Body of pancreas (tissue), 4 donors: Measurements from ENCODE around the gene ZNF213. TPM values are rescaled to one million over a fixed set of nuclear protein-coding genes. Genes with fewer than 3 reads are reported as not detected.
"Not testable (repeated sequence)": the region's sequence is repeated elsewhere in the genome, so short reads cannot be mapped to it uniquely, and the experiment has no call there.

Experiments used
- ATAC-seq: fragments of 150-250 bp; one replicate; pipeline ENCODE4 v1.9.1; 2016
- DNase-seq, 4 donors: peaks; one replicate each; pipeline ENCODE4 v3.0.0-alpha.2; 2019
- H3K27ac ChIP-seq, 4 donors: fragments of 200-600 bp; sonication (generic); 1 replicate in 3 of 4; 2 replicates in 1 of 4; pipeline versions ENCODE4 v1.5.1 to v1.6.1; 2016 to 2019; ENCODE audit warnings: mild to moderate bottlenecking in 1 of 4, mixed read lengths in 1 of 4, moderate library complexity in 1 of 4
- H3K27me3 ChIP-seq, 2 donors: fragments of 200-600 bp; sonication (generic); one replicate each; pipeline ENCODE4 v1.6.0; 2016; ENCODE audit warnings: mild to moderate bottlenecking in 1 of 2
- H3K36me3 ChIP-seq, 2 donors: fragments of 200-600 bp; sonication (generic); replicated peaks in 1 of 2; 2 replicates each; pipeline ENCODE4 v1.5.1; 2016; ENCODE audit warnings: low read depth in 2 of 2; ENCODE audit not compliant: insufficient read depth in 1 of 2
- H3K4me1 ChIP-seq: fragments of 200-600 bp; sonication (generic); one replicate; pipeline ENCODE4 v1.6.0; 2016
- H3K4me3 ChIP-seq, 2 donors: fragments of 200-600 bp; sonication (generic); 1 replicate in 1 of 2; 2 replicates in 1 of 2; pipeline ENCODE4 v1.5.1; 2016 to 2019
- H3K9me3 ChIP-seq, 3 donors: fragments of 200-600 bp; sonication (generic); 1 replicate in 2 of 3; 2 replicates in 1 of 3; pipeline ENCODE4 v1.5.1; 2016
- CTCF ChIP-seq, 7 experiments: fragments of 450-650 bp in 4 of 7; fragments of 200-600 bp in 3 of 7; sonication (generic) in 3 of 7; IDR thresholded peaks; one replicate each; pipeline ENCODE4 v1.5.1; 2016 to 2019; ENCODE audit warnings: antibody characterized with exemption in 7 of 7
- POLR2A ChIP-seq, 3 donors: fragments of 450-650 bp; IDR thresholded peaks; one replicate each; pipeline ENCODE4 v1.6.1; 2016; ENCODE audit warnings: antibody characterized with exemption in 3 of 3, mild to moderate bottlenecking in 2 of 3
- WGBS, 2 donors: methylation state at CpG; one replicate each; pipeline ENCODE4 v1.1.5; 2017; 5-methylcytosine and 5-hydroxymethylcytosine counted together
- intact Hi-C: fragments of 100-400 bp; cut with DNase I; formaldehyde crosslinking; loops from one replicate; pipeline ENCODE4 v1.15.1; 2023
- total RNA-seq, 2 donors: library from RNA; depleted of rRNA; stranded (reverse); fragments of >200 nt; gene quantifications; one replicate each; pipeline ENCODE4 v1.1.0, GENCODE V29; 2016

The ZNF213 gene
- total RNA-seq, 2 donors from 2014 or later = 12.5 to 21.4 TPM

GRCh38 chr16:3175157-3176093 lies 40.6 kb downstream of the ZNF213 start:
- Histone ChIP-seq H3K4me1 (peaks cover 10% of the 10 kb centered on the region), H3K27me3 (peaks cover 4 to 56% of the 10 kb centered on the region in 2 donors), H3K36me3 (no peaks in the 10 kb centered on the region), H3K4me3 (no peak overlapping the region), H3K27ac (no peak overlapping the region), H3K9me3 (no peaks in the 10 kb centered on the region)
- peak in 1 of 4 donors; percentile 29 for DNase-seq
- ATAC-seq = no peak
- intact Hi-C loops = no loop called here
- TF ChIP-seq CTCF (IDR thresholded peaks at IDR 0.05) (no peak), POLR2A (IDR thresholded peaks at IDR 0.05) (no peak)
- 11 to 30% methylated on average over 8 to 34 of the region's 39 CpGs for WGBS, 2 donors

GRCh38 chr16:3179651-3180050 lies 44.8 kb downstream of the ZNF213 start:
- no peak overlapping the region for H3K4me3 ChIP-seq
- peaks cover 16% of the 10 kb centered on the region for H3K4me1 ChIP-seq
- no peaks in the 10 kb centered on the region for H3K9me3 ChIP-seq
- TF ChIP-seq CTCF (IDR thresholded peaks at IDR 0.05) (no peak), POLR2A (IDR thresholded peaks at IDR 0.05) (no peak)
- ATAC-seq (no peak), DNase-seq (no peak)
- no peak overlapping the region for H3K27ac ChIP-seq
- peaks cover 0 to 47% of the 10 kb centered on the region in 2 donors for H3K27me3 ChIP-seq
- 55 to 73% methylated on average over 7 to 8 of the region's 8 CpGs for WGBS, 2 donors
- intact Hi-C loops = no loop called here
- no peaks in the 10 kb centered on the region for H3K36me3 ChIP-seq

- WGBS, 2 donors = 14 to 21% methylated on average over 21 of the region's 21 CpGs
- peaks cover 0 to 45% of the 10 kb centered on the region in 2 donors for H3K27me3 ChIP-seq
- no peak for DNase-seq
Observed at GRCh38 chr16:3180445-3180878, 45.6 kb downstream of the ZNF213 start.

GRCh38 chr16:3182293-3182607 lies 47.4 kb downstream of the ZNF213 start:
- H3K4me3 ChIP-seq, H3K9me3 ChIP-seq, H3K27ac ChIP-seq, DNase-seq, intact Hi-C loops, H3K36me3 ChIP-seq, ATAC-seq: not testable (repeated sequence)
- Histone ChIP-seq H3K27me3 (peaks cover 0 to 38% of the 10 kb centered on the region in 2 donors), H3K4me1 (peaks cover 16% of the 10 kb centered on the region)
- 26 to 29% methylated on average over 8 of the region's 8 CpGs for WGBS, 2 donors

More at GRCh38 chr16:3180445-3180878, 45.6 kb downstream of the ZNF213 start:
- Histone ChIP-seq H3K27ac (no peak overlapping the region), H3K4me1 (peaks cover 16% of the 10 kb centered on the region), H3K36me3 (no peaks in the 10 kb centered on the region), H3K4me3 (no peak overlapping the region), H3K9me3 (no peaks in the 10 kb centered on the region)
- intact Hi-C loops = no loop called here
- TF ChIP-seq POLR2A (IDR thresholded peaks at IDR 0.05) (no peak), CTCF (IDR thresholded peaks at IDR 0.05) (no peak)
- ATAC-seq = no peak

- peaks cover 16% of the 10 kb centered on the region for H3K4me1 ChIP-seq
- WGBS, 2 donors = 1 to 4% methylated on average over 10 to 52 of the region's 72 CpGs
- H3K36me3 ChIP-seq = no peaks in the 10 kb centered on the region
- intact Hi-C loops = no loop called here
- ATAC-seq (peak; percentile 52), DNase-seq (peak; percentile 37 to 50 (median 46))
- TF ChIP-seq POLR2A (IDR thresholded peaks at IDR 0.05) (no peak), CTCF (IDR thresholded peaks at IDR 0.05) (peak in 5 of 7 experiments; percentile 24 to 50 (median 44))
- no peaks in the 10 kb centered on the region for H3K9me3 ChIP-seq
- H3K27me3 ChIP-seq = peaks cover 0 to 40% of the 10 kb centered on the region in 2 donors
- H3K4me3 ChIP-seq = no peak overlapping the region
- H3K27ac ChIP-seq = no peak overlapping the region
Observed at GRCh38 chr16:3182608-3183444, 48.0 kb downstream of the ZNF213 start.
